Measurements from ENCODE around the gene DSEL.

Gene DSEL

DNA sequence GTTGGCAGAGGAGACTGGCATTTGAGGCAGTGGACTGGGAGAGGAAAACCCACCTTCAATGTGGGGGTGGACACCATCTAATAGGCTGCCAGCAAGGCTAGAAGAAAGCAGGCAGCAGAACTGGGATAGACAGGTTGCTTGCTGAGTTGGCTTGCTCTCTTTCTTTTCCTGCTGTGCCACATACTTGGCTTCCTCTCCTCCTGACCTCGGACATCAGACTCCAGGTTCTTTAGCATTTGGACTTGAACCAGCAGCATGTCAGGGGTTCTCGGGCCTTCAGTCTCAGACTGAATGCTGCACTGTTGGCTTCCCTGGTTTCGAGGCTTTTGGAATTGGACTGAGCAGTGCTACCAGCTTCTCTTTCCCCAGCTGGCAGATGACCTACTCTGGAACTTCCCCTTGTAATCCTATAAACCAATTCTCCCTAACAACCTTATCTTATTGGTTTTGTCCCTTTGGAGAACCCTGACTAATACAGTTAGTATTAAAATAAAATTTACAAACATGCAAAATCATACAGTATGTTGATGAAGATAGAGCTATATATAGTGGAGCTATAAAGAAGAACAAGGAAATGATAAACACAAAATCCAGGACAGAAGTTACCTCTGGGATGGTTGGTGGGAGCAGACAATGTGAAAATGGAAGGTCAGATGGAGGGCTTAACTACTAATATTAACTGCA lies 15.9 kb downstream of the DSEL start:
- no peak for DNase-seq

DNA sequence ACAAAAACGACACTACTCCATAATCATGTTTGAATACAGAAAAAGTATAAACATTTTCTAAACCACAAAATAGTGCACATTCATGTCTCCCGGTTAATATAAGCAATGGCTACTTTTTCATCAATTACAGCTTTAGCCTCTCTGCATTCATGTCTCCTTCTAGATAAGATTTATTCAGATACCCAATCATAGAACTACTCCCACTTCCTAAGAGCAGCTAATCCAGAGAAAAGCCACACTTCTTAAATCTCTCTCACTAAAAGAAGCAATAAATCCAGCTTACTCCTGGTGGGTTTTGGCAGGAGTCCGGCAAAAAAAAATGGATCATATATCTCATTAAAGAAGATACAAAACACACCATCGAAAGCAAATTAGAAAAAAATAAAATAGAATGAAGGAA lies 20.1 kb downstream of the DSEL start:
- no peak for DNase-seq

DNA sequence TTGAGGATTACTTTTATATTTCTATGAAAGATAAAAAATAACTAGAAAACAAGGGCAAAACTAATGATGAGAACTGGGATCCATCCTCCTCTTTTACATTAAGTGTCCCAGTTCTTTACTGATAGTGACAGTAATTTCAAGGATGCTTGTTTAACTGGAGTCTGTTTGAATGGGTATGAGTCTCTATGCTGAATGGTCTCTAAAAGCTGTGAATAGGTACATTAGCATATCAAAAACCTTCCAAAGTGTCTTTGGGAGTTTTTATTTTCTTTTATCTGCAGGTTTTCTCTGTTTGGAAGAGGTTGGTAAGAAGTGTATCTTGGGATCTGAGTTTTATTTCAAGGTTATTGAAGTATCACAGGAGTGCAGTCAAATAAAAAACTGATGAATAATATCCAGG lies 30.0 kb downstream of the DSEL start:
- DNase-seq: no peak

DNA sequence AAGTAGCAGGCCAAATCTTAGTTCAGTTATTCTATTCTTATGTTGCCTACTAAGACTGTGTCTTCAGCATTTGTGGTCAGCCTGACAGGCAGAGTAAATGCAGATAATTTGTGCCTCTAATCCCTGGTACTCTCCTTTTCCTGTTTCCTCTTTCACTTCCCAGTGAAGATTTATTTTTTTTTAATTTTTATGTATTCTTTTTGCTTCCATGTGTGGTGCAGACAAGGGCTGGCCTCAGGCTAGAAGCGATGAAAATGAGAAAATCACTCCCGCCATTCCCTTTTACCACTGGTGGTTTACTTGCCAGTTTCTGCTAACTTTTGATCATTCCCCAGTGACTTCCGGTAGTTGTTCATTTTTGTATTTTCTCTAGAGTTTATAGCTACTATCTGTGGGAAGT lies 30.9 kb downstream of the DSEL start:
- no peak for DNase-seq

DNA sequence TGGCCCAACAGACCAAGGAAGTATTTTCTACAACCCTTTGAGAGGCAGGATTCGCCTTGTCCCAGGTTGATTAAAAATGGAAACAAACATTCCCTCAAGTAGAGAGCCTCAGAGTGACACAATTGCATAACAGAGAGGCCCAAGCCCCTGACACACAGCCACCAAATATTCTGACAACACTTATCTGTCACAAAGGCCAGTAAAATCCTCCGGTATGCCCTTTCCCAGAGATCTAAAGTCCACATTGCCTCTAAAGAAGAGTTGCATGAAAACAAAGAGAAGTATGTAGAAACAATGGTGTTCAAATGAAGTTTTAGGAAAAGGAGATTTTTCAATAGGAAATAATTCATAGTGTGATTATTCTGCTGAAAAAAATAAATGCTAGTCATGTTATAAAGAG lies 32.1 kb downstream of the DSEL start:
- no peak for DNase-seq

DNA sequence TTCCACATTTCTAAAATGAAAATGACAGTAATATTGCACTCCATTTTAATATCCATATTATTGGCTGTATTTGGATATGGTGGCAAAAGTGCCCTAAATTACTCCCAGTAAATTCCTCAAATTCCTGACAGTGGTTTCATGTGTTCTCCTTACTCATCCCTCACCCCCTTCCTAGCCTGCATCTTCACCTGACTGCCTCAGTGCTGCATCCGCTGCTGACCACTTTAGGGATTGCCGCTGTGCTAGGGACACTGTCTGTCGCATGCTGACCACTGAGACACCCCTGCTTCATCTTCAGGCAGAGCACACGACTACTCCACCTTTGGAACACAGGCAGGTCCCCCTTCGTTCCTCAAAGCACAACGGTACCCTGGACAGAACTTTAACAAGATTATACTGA lies 32.6 kb downstream of the DSEL start:
- no peak for DNase-seq

DNA sequence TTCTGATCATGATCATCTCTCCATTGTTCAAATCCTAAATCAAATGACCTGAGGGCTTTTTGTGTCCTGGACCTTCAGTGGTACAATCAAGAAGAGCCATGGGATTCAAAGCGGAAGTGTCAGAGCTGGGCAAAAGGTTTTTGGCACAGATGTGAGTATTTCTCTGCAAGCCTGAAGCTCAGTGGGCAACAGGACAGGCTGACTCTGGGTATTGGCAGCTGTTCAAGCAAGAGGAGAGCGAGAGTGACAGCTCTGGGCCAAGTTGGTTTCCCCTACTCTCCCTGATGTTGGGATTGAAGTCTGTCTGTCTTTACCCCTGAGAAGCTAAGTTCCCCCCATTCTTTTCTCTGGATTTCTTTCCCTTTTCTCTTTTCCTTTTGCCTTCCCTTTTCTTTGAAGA lies 33.3 kb downstream of the DSEL start:
- DNase-seq: no peak

DNA sequence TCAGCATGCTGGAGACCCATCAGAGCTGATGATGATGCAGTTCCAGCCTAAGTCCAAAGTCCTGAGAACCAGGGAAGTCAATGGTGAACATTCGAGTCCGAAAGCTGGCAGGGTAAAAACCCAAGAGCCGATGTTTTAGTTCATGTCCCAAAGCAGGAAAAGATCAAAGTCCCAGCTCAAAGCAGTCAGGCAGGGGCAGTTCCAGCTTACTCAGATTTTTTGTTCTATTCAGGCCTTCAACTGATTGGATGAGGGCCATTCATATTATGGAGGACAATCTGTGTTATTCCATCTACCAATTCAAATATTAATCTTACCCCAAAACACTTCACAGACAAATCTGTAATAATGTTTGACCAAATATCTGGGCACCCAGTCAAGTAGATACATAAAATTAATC lies 38.3 kb downstream of the DSEL start:
- no peak for DNase-seq

DNA sequence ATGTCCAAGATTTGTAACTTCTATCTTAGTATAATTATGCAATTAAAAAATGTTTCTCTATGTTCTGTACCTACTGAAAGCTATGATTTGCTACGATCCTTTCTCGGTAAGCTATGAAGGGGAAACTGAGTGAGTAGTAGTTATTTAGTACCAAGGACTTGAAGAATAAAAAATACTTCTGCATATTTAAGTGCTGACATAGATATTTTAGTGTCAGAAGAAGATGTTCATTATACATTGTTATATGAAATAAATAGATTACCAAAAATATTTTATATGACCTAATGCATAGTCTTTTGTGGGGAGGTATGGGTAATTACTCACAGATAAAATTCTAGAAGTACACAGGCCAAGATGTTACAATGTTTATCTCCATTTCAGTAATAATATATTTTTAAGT lies 39.0 kb downstream of the DSEL start:
- no peak for DNase-seq

DNA sequence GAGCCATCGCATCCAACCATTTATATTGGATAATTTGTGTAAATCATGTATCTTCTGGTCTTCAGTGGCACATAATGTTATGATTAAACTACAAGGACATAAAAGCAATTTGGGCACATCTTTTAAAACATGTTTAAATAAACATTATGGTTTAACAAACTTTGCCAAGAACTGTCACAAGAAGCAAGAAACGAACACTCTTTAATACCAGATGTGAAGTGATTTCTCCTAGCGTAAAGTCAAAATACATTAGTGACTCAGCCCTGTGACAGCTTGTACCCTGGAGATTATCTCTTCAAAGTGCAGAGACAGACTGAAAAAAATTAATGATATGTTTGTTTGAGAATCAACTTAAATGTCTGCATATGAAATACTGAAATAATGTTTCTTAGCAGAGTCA lies 39.9 kb downstream of the DSEL start:
- DNase-seq: no peak

DNA sequence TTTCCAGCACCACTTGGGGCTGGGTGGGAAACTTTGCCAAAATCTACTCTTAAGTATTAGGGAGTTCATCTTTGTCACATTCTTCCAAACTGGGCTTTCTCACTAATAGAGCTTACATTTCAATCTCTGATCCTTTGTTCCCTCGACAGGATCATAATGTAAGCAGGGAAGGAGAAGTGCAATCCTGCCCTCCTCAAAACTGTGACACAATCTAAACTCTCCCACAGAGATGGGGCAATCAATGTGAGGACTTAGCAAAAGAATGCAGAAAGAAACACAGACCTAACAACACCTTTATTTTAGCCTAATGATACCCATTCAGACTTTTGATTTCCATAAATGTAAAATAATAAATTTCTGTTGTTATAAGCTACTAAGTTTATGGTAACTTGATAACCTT lies 40.8 kb downstream of the DSEL start:
- DNase-seq: no peak

DNA sequence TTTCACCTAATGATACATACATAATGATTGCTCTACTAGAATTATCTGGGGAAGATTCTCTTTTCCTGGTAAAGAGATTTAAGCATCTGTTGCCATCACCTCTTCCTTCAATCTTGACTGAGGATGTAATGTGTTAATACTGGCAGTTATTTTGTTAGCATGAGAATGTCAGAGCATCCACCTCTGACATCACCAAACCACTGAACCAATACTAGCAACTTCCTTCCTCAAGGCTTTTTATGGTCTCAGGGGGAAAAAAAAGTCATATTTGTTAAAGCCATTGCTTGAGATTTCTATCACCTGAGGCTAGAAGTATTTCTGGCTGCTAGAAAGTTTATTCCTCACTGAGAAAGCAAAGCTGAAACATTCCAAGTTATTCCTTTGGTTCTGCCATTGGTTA lies 48.5 kb downstream of the DSEL start:
- DNase-seq: peak; percentile 1

DNA sequence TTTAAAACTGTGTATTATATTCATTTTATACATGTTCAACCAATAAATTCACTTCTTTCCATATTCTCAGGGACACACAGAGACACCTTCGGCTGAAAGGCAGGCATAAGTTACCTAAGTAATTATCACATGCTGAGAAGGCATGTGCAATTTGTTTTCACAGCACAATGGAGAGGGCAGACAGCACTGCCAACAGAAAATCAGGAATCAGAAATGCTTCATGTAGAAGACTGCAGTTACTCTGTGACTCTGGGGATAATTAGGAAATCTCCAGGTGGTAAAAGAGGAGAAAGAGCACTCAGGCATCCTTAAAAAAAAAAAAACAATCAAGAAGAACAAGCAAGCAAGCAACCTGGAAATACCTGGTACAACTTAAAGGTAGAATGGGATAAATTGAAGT lies 49.3 kb downstream of the DSEL start:
- DNase-seq: no peak

DNA sequence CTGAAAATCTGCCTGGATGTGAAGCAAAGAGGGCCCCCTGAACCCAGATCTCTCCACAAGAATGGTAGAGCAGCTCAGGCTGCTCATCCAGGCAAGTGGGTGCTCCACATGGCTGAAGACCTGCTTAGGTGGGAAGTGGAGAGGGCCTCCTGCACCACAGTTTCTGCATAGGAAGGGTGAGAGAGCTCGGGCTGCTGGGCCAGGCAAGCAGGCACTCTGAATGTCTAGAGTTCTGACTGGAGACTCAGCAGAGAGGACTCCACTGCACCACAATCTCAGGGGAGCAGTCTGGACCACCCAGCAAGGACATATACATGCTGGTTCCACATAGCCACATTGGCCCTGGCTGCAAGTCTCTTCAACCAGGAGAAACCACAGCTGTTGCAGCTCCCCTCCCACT lies 52.0 kb downstream of the DSEL start:
- no peak for DNase-seq

DNA sequence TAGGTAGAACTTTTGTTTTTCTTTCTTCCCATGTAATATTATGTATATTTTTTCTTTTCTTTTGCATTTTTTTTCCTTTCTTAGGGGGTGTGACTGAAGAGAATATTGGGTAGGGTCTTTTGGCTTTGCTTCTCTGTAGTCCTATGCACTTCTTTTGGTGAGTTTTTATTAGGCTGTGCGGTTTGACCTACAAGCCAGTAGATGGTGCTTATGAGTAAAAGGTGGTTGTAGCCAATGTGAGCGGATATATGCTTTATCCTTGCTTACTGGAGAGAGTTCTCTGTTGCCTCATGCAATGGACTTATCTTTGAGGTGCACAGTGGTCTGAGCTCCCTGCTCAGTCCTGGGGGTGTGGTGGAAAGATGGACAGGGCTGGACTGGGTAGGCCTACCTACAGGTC lies 52.7 kb downstream of the DSEL start:
- no peak for DNase-seq

DNA sequence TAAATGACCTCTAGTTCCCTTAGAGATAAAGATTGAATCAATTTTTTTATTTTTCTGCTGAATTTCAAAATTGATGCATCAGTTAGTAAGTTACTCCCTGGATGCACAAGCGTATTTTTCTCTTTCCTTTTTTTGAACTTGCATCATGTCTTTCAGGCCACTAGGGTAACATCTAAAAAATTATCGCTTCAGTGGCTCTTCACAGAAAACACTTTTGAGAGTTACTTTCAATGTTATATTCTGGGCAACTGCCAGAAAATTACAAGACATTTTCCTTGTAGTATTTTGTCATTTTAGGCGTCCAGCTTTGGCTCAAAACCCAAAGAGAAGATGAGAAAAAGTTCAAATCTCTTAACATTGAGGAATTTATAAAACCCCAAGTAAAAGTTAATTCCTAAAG lies 59.8 kb downstream of the DSEL start:
- no peak for DNase-seq

Measured in central memory CD4-positive, alpha-beta T cell (primary cell).